ENCODE results near the gene GOLGA6L2.

DNA sequence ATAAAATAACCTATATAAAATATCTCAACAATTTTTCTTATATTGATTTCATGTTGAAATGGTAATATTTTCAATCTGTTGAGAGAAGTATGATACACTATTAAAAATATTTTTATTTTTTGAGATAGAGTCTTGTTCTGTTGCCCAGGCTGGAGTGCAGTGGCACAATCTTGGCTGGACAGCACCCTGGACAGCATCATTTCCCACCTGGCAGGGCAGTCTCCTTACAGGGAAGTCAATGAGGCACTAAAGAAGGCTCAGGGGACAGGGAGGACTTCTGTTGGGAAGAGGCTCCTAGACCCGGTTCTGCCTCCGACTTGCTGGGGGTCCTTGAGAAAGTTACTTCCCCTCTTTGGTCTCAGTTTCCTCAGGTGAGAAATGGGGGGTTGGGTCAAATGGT lies 9.4 kb downstream of the GOLGA6L2 start:
- no peak for TF ChIP-seq CTCF (IDR thresholded peaks at IDR 0.05; ENCODE audit: insufficient read depth, low read length)
- TF ChIP-seq REST (IDR thresholded peaks at IDR 0.05; ENCODE audit: insufficient replicate concordance, low read depth) = peak; percentile 83
- no peak for TF ChIP-seq POLR2AphosphoS5 (IDR thresholded peaks at IDR 0.05; ENCODE audit: low read depth)
- no peak for TF ChIP-seq GABPA (IDR thresholded peaks at IDR 0.05; ENCODE audit: low read depth)

Data from HL-60 (cell line).